Neutrophil (primary cell): Measurements from ENCODE around the gene CHRM1.
"Not testable (repeated sequence)": the region's sequence is repeated elsewhere in the genome, so short reads cannot be mapped to it uniquely, and the experiment has no call there.

ENCODE experiments used
- H3K27ac ChIP-seq: fragments of 200-600 bp; sonication (generic); 2 replicates; pipeline ENCODE4 v1.5.1; 2016; ENCODE audit warnings: mild to moderate bottlenecking, moderate library complexity
- H3K27me3 ChIP-seq: fragments of 200-600 bp; sonication (generic); 2 replicates; pipeline ENCODE4 v1.6.0; 2016; ENCODE audit warnings: mild to moderate bottlenecking
- H3K36me3 ChIP-seq: fragments of 200-600 bp; sonication (generic); 2 replicates; pipeline ENCODE4 v1.5.1; 2017
- H3K4me1 ChIP-seq, 2 experiments: fragments of 200-600 bp in 1 of 2; sonication (generic) in 1 of 2; 1 replicate in 1 of 2; 2 replicates in 1 of 2; pipeline versions ENCODE4 v1.5.1 to v1.6.1; 2013 to 2016; ENCODE audit warnings: low read depth in 1 of 2, low read length in 1 of 2, mild to moderate bottlenecking in 1 of 2, moderate library complexity in 1 of 2; ENCODE audit not compliant: control insufficient read depth in 1 of 2, insufficient read depth in 1 of 2
- H3K4me3 ChIP-seq, 2 experiments: fragments of 200-600 bp in 1 of 2; sonication (generic) in 1 of 2; 1 replicate in 1 of 2; 2 replicates in 1 of 2; pipeline ENCODE4 v1.5.1; 2013 to 2016; ENCODE audit warnings: low read depth in 1 of 2, low read length in 1 of 2, mild to moderate bottlenecking in 1 of 2, moderate library complexity in 1 of 2
- H3K9me3 ChIP-seq: fragments of 200-600 bp; sonication (generic); 2 replicates; pipeline ENCODE4 v1.5.1; 2016
- TF ChIP-seq, protein P1 (sequence below): fragments of 200-600 bp; sonication (generic); IDR thresholded peaks from 2 replicates; pipeline ENCODE4 v1.5.1; 2016; ENCODE audit warnings: antibody characterized with exemption

Gene CHRM1

DNA sequence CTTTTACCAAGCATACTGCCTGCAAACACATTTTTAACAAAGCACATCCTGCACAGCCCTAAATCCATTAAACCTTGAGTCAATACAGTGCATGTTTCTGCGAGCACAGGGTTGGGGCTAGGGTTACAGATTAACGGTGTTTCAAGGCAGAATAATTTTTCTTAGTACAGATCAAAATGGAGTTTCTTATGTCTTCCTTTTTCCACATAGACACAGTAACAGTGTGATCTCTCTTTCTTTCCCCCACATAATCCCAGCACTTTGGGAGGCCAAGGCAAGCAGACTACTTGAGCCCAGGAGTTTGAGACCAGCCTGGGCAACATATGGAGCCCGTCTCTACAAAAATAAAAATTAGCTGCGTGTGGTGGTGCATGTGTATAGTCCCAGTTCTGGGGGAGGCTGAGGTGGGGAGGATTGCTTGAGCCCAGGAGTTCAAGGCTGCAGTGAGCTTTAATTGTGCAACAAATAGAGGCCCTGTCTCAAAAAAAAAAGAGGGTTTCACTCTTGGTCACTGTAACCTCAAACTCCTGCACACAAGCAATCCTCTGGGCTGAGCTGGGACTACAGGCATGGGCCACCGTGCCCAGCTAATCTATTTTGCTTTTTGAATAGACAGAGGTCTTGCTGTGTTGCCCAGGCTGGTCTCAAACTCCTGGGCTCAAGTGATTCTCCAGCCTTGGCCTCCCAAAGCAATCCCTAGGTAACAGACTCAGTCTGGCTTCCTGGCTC is 60.2 kb downstream of the CHRM1 start:
- no peaks in the 10 kb centered on the region for H3K27me3 ChIP-seq
- H3K36me3 ChIP-seq, result no peaks in the 10 kb centered on the region
- H3K4me3 ChIP-seq, result no peak overlapping the region
- peaks cover 13 to 18% of the 10 kb centered on the region in 2 experiments for H3K4me1 ChIP-seq
- no peak overlapping the region for H3K27ac ChIP-seq
- H3K9me3 ChIP-seq, result no peaks in the 10 kb centered on the region
- TF ChIP-seq, protein P1, sequence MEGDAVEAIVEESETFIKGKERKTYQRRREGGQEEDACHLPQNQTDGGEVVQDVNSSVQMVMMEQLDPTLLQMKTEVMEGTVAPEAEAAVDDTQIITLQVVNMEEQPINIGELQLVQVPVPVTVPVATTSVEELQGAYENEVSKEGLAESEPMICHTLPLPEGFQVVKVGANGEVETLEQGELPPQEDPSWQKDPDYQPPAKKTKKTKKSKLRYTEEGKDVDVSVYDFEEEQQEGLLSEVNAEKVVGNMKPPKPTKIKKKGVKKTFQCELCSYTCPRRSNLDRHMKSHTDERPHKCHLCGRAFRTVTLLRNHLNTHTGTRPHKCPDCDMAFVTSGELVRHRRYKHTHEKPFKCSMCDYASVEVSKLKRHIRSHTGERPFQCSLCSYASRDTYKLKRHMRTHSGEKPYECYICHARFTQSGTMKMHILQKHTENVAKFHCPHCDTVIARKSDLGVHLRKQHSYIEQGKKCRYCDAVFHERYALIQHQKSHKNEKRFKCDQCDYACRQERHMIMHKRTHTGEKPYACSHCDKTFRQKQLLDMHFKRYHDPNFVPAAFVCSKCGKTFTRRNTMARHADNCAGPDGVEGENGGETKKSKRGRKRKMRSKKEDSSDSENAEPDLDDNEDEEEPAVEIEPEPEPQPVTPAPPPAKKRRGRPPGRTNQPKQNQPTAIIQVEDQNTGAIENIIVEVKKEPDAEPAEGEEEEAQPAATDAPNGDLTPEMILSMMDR, result no peak

DNA sequence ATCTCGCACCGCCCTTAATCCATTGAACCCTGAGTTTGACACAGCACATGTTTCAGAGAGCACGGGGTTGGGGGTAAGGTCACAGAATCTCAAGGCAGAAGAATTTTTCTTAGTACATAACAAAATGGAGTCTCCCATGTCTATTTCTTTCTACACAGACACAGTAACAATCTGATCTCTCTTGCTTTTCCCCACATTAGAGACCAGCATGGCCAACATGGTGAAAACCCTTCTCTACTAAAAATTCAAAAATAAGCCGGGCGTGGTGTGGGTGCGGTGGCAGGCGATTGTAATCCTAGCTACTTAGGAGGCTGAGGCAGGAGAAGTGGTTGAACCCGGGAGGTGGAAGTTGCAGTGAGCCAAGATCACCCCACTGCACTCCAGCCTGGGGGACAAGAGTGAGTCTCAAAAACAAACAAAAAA is 61.9 kb downstream of the CHRM1 start:
- not testable (repeated sequence) for H3K9me3 ChIP-seq, H3K27me3 ChIP-seq, H3K36me3 ChIP-seq, H3K27ac ChIP-seq, H3K4me3 ChIP-seq
- H3K4me1 ChIP-seq, result peaks cover 28 to 32% of the 10 kb centered on the region in 2 experiments
